ENCODE results near the gene ATP5PF.

The ATP5PF gene

DNA sequence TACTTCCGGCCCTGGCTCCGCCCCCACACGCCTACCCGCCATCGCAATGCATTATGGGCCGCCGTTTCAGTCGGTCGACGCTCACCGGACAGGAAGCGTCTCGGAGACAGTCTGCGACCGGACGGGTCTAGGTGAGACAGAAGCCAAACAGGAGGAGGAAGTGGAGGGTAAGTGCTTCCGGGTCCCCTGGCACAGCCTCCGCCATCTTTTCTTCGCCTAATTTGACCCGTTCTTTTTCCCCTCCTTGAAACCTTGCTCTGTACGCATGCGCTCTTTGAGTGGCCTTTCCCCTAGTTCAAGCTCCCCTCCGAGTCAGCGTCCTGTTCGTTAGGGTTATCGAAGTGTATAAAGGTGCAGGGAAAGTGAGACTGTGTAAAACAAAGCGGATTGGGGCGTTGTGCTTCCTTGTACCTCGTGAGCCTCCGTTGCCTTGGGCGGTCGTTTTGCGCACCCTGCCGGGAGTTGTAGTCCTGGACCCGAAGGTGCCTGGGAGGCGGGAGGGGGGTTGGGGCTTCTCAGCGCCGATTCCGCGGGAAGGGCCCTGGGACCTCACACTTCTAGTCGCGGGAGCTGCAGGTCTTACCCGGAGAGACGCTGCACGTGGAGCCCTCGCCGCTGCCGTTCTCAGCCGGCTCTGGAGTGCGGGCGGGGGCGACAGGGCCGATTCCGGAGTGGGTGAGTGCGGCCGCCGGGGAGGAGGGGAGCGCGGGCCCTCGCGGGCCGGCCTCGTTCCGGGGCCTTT lies at the start of gene ATP5PF, which contains the start of gene GABPA (continued):
- TF ChIP-seq ZNF785 (tag by site-specific recombination; IDR thresholded peaks at IDR 0.05) = no peak
- TF ChIP-seq ZFHX2 (tag by site-specific recombination; conservative IDR thresholded peaks at IDR 0.05) = peak; percentile 97
- TF ChIP-seq ZNF621 (tag by site-specific recombination; IDR thresholded peaks at IDR 0.05) = no peak
- TF ChIP-seq, protein P1, sequence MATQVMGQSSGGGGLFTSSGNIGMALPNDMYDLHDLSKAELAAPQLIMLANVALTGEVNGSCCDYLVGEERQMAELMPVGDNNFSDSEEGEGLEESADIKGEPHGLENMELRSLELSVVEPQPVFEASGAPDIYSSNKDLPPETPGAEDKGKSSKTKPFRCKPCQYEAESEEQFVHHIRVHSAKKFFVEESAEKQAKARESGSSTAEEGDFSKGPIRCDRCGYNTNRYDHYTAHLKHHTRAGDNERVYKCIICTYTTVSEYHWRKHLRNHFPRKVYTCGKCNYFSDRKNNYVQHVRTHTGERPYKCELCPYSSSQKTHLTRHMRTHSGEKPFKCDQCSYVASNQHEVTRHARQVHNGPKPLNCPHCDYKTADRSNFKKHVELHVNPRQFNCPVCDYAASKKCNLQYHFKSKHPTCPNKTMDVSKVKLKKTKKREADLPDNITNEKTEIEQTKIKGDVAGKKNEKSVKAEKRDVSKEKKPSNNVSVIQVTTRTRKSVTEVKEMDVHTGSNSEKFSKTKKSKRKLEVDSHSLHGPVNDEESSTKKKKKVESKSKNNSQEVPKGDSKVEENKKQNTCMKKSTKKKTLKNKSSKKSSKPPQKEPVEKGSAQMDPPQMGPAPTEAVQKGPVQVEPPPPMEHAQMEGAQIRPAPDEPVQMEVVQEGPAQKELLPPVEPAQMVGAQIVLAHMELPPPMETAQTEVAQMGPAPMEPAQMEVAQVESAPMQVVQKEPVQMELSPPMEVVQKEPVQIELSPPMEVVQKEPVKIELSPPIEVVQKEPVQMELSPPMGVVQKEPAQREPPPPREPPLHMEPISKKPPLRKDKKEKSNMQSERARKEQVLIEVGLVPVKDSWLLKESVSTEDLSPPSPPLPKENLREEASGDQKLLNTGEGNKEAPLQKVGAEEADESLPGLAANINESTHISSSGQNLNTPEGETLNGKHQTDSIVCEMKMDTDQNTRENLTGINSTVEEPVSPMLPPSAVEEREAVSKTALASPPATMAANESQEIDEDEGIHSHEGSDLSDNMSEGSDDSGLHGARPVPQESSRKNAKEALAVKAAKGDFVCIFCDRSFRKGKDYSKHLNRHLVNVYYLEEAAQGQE (tag by site-specific recombination; IDR thresholded peaks at IDR 0.05) = no peak
- TF ChIP-seq, protein P2, sequence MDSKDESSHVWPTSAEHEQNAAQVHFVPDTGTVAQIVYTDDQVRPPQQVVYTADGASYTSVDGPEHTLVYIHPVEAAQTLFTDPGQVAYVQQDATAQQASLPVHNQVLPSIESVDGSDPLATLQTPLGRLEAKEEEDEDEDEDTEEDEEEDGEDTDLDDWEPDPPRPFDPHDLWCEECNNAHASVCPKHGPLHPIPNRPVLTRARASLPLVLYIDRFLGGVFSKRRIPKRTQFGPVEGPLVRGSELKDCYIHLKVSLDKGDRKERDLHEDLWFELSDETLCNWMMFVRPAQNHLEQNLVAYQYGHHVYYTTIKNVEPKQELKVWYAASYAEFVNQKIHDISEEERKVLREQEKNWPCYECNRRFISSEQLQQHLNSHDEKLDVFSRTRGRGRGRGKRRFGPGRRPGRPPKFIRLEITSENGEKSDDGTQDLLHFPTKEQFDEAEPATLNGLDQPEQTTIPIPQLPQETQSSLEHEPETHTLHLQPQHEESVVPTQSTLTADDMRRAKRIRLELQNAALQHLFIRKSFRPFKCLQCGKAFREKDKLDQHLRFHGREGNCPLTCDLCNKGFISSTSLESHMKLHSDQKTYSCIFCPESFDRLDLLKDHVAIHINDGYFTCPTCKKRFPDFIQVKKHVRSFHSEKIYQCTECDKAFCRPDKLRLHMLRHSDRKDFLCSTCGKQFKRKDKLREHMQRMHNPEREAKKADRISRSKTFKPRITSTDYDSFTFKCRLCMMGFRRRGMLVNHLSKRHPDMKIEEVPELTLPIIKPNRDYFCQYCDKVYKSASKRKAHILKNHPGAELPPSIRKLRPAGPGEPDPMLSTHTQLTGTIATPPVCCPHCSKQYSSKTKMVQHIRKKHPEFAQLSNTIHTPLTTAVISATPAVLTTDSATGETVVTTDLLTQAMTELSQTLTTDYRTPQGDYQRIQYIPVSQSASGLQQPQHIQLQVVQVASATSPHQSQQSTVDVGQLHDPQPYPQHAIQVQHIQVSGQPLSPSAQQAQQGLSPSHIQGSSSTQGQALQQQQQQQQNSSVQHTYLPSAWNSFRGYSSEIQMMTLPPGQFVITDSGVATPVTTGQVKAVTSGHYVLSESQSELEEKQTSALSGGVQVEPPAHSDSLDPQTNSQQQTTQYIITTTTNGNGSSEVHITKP (tag by site-specific recombination; IDR thresholded peaks at IDR 0.05) = peak; percentile 71
- no peak for TF ChIP-seq HOXD13 (CRISPR knock-in tag; IDR thresholded peaks at IDR 0.05; ENCODE audit: borderline replicate concordance)
- TF ChIP-seq ZNF600 (tag by site-specific recombination; IDR thresholded peaks at IDR 0.05) = no peak
- 0 out of 2 replicates have a peak, but pooled peaks have one; percentile 68 for TF ChIP-seq ZNF423 (tag by site-specific recombination; IDR thresholded peaks at IDR 0.05)
- TF ChIP-seq, protein P3, sequence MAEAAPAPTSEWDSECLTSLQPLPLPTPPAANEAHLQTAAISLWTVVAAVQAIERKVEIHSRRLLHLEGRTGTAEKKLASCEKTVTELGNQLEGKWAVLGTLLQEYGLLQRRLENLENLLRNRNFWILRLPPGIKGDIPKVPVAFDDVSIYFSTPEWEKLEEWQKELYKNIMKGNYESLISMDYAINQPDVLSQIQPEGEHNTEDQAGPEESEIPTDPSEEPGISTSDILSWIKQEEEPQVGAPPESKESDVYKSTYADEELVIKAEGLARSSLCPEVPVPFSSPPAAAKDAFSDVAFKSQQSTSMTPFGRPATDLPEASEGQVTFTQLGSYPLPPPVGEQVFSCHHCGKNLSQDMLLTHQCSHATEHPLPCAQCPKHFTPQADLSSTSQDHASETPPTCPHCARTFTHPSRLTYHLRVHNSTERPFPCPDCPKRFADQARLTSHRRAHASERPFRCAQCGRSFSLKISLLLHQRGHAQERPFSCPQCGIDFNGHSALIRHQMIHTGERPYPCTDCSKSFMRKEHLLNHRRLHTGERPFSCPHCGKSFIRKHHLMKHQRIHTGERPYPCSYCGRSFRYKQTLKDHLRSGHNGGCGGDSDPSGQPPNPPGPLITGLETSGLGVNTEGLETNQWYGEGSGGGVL (tag by site-specific recombination; IDR thresholded peaks at IDR 0.05) = peak; percentile 77
- peak; percentile 68 for TF ChIP-seq ZNF501 (tag by site-specific recombination; IDR thresholded peaks at IDR 0.05)
- no peak for TF ChIP-seq ZNF548 (tag by site-specific recombination; IDR thresholded peaks at IDR 0.05)
- TF ChIP-seq, protein P4, sequence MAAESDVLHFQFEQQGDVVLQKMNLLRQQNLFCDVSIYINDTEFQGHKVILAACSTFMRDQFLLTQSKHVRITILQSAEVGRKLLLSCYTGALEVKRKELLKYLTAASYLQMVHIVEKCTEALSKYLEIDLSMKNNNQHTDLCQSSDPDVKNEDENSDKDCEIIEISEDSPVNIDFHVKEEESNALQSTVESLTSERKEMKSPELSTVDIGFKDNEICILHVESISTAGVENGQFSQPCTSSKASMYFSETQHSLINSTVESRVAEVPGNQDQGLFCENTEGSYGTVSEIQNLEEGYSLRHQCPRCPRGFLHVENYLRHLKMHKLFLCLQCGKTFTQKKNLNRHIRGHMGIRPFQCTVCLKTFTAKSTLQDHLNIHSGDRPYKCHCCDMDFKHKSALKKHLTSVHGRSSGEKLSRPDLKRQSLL (tag by site-specific recombination; IDR thresholded peaks at IDR 0.05) = 0 out of 2 replicates have a peak, but pooled peaks have one; percentile 6
- no peak for TF ChIP-seq ZNF214 (tag by site-specific recombination; IDR thresholded peaks at IDR 0.05; ENCODE audit: borderline replicate concordance)
- TF ChIP-seq, protein P5, sequence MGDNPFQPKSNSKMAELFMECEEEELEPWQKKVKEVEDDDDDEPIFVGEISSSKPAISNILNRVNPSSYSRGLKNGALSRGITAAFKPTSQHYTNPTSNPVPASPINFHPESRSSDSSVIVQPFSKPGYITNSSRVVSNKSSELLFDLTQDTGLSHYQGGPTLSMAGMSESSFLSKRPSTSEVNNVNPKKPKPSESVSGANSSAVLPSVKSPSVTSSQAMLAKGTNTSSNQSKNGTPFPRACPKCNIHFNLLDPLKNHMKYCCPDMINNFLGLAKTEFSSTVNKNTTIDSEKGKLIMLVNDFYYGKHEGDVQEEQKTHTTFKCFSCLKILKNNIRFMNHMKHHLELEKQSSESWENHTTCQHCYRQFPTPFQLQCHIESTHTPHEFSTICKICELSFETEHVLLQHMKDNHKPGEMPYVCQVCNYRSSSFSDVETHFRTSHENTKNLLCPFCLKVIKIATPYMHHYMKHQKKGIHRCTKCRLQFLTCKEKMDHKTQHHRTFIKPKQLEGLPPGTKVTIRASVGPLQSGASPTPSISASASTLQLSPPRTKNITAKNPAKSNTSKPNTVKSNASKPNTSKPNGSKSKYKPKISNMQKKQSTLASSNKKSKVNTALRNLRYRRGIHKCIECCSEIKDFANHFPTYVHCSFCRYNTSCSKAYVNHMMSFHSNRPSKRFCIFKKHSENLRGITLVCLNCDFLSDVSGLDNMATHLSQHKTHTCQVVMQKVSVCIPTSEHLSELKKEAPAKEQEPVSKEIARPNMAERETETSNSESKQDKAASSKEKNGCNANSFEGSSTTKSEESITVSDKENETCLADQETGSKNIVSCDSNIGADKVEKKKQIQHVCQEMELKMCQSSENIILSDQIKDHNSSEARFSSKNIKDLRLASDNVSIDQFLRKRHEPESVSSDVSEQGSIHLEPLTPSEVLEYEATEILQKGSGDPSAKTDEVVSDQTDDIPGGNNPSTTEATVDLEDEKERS (tag by site-specific recombination; IDR thresholded peaks at IDR 0.05) = no peak
- TF ChIP-seq, protein P6, sequence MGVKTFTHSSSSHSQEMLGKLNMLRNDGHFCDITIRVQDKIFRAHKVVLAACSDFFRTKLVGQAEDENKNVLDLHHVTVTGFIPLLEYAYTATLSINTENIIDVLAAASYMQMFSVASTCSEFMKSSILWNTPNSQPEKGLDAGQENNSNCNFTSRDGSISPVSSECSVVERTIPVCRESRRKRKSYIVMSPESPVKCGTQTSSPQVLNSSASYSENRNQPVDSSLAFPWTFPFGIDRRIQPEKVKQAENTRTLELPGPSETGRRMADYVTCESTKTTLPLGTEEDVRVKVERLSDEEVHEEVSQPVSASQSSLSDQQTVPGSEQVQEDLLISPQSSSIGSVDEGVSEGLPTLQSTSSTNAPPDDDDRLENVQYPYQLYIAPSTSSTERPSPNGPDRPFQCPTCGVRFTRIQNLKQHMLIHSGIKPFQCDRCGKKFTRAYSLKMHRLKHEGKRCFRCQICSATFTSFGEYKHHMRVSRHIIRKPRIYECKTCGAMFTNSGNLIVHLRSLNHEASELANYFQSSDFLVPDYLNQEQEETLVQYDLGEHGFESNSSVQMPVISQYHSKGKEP (tag by site-specific recombination; IDR thresholded peaks at IDR 0.05) = no peak
- TF ChIP-seq ZNF274 (IDR thresholded peaks at IDR 0.05; ENCODE audit: low read length) = no peak
- TF ChIP-seq ZNF274 (tag by site-specific recombination; IDR thresholded peaks at IDR 0.05; ENCODE audit: borderline replicate concordance) = no peak
- no peak for TF ChIP-seq ZNF658 (tag by site-specific recombination; IDR thresholded peaks at IDR 0.05)
- peak; percentile 54 for TF ChIP-seq ZNF610 (tag by site-specific recombination; IDR thresholded peaks at IDR 0.05; ENCODE audit: borderline replicate concordance)
- no peak for TF ChIP-seq ZBTB1 (tag by site-specific recombination; IDR thresholded peaks at IDR 0.05)
- no peak for TF ChIP-seq ZFP69B (tag by site-specific recombination; IDR thresholded peaks at IDR 0.05)
